T1000 (cell line): ENCODE data around the gene WDR41.

ENCODE experiments used
- DNase-seq: peaks from one replicate; lab custom pipeline; 2025; ENCODE audit warnings: mixed read lengths; lab: John Stamatoyannopoulos, UW

WDR41 gene

GRCh38 chr5:77444356-77444755, 47.8 kb downstream of the WDR41 start:
- no peak for DNase-seq

- no peak for DNase-seq
Observed at GRCh38 chr5:77443670-77444069, 48.4 kb downstream of the WDR41 start.

GRCh38 chr5:77438071-77438470, 54.0 kb downstream of the WDR41 start:
- no peak for DNase-seq

GRCh38 chr5:77437194-77437593, 54.9 kb downstream of the WDR41 start:
- no peak for DNase-seq

- no peak for DNase-seq
Observed at GRCh38 chr5:77431719-77432118, 60.4 kb downstream of the WDR41 start.

GRCh38 chr5:77431286-77431685, 60.8 kb downstream of the WDR41 start:
- DNase-seq, result no peak

- DNase-seq, result no peak
Observed at GRCh38 chr5:77430726-77431125, 61.4 kb downstream of the WDR41 start.

GRCh38 chr5:77428526-77428925, 63.6 kb downstream of the WDR41 start:
- no peak for DNase-seq

GRCh38 chr5:77427998-77428397, 64.1 kb downstream of the WDR41 start:
- DNase-seq, result no peak

GRCh38 chr5:77426670-77427069, 65.4 kb downstream of the WDR41 start:
- DNase-seq, result no peak

- no peak for DNase-seq
Observed at GRCh38 chr5:77425998-77426659, 66.0 kb downstream of the WDR41 start.

- no peak for DNase-seq
Observed at GRCh38 chr5:77425420-77425819, 66.7 kb downstream of the WDR41 start.

- no peak for DNase-seq
Observed at GRCh38 chr5:77424921-77425320, 67.2 kb downstream of the WDR41 start.

- no peak for DNase-seq
Observed at GRCh38 chr5:77423022-77423750, 68.9 kb downstream of the WDR41 start.

GRCh38 chr5:77420940-77421339, 71.2 kb downstream of the WDR41 start:
- DNase-seq, result no peak

- DNase-seq, result no peak
Observed at GRCh38 chr5:77419644-77420582, 72.2 kb downstream of the WDR41 start.

GRCh38 chr5:77418601-77419581, 73.2 kb downstream of the WDR41 start:
- no peak for DNase-seq

GRCh38 chr5:77418162-77418561, 74.0 kb downstream of the WDR41 start:
- no peak for DNase-seq

- no peak for DNase-seq
Observed at GRCh38 chr5:77413049-77413448, 79.1 kb downstream of the WDR41 start.

- DNase-seq, result no peak
Observed at GRCh38 chr5:77409870-77410621, 82.1 kb downstream of the WDR41 start.

GRCh38 chr5:77407152-77407551, 85.0 kb downstream of the WDR41 start:
- DNase-seq, result no peak
